ENCODE results near the gene RASSF10. TPM values are rescaled to one million over a fixed set of nuclear protein-coding genes. Genes with fewer than 3 reads are reported as not detected.

RASSF10 gene
- polyA plus RNA-seq, 1 experiment = not detected

GRCh38 chr11:13026722-13027121, 17.6 kb downstream of the RASSF10 start:
- DNase-seq (ENCODE audit: low read depth) = no peak
- no peak for TF ChIP-seq CTCF (IDR thresholded peaks at IDR 0.05; ENCODE audit: insufficient read depth, low read depth, low read length)
- ChIA-PET POLR2A (no interaction called here), CTCF (interaction anchor here (0.9 kb wide), 1 partner anchor 63 kb away, joined by 3 read pairs; no protein-coding TSS in a partner anchor)
- H3K27me3 ChIP-seq (ENCODE audit: control insufficient read depth, insufficient read depth, low read length) = peaks cover 16% of the 10 kb centered on the region
- no peaks in the 10 kb centered on the region for H3K36me3 ChIP-seq (ENCODE audit: control insufficient read depth, insufficient read depth, low read length)
- H3K4me3 ChIP-seq (ENCODE audit: low read depth, low read length) = no peak overlapping the region

- H3K4me3 ChIP-seq (ENCODE audit: low read depth, low read length) = no peak overlapping the region
- CTCF ChIA-PET = interaction anchor here (1.1 kb wide), 1 partner anchor 12 kb away, joined by 3 read pairs; no protein-coding TSS in a partner anchor
- TF ChIP-seq CTCF (IDR thresholded peaks at IDR 0.05; ENCODE audit: insufficient read depth, low read depth, low read length) = no peak
- peaks cover 15% of the 10 kb centered on the region for H3K27me3 ChIP-seq (ENCODE audit: control insufficient read depth, insufficient read depth, low read length)
- H3K36me3 ChIP-seq (ENCODE audit: control insufficient read depth, insufficient read depth, low read length) = no peaks in the 10 kb centered on the region
- no peak for DNase-seq (ENCODE audit: low read depth)
- POLR2A ChIA-PET = no interaction called here
Measured at GRCh38 chr11:13028322-13028721, 19.2 kb downstream of the RASSF10 start.

GRCh38 chr11:13029872-13030271, 20.8 kb downstream of the RASSF10 start:
- no peak for DNase-seq (ENCODE audit: low read depth)
- no peak for TF ChIP-seq CTCF (IDR thresholded peaks at IDR 0.05; ENCODE audit: insufficient read depth, low read depth, low read length)
- POLR2A ChIA-PET = no interaction called here
- Histone ChIP-seq H3K4me3 (ENCODE audit: low read depth, low read length) (no peak overlapping the region), H3K36me3 (ENCODE audit: control insufficient read depth, insufficient read depth, low read length) (no peaks in the 10 kb centered on the region), H3K27me3 (ENCODE audit: control insufficient read depth, insufficient read depth, low read length) (peaks cover 9% of the 10 kb centered on the region)
- CTCF ChIA-PET = no interaction called here

- ChIA-PET CTCF (interaction anchor here (1.2 kb wide), 1 partner anchor 10 kb away, joined by 5 read pairs; no protein-coding TSS in a partner anchor), POLR2A (no interaction called here)
- no peaks in the 10 kb centered on the region for H3K36me3 ChIP-seq (ENCODE audit: control insufficient read depth, insufficient read depth, low read length)
- no peak for DNase-seq (ENCODE audit: low read depth)
- H3K4me3 ChIP-seq (ENCODE audit: low read depth, low read length) = no peak overlapping the region
- no peak for TF ChIP-seq CTCF (IDR thresholded peaks at IDR 0.05; ENCODE audit: insufficient read depth, low read depth, low read length)
- peaks cover 12% of the 10 kb centered on the region for H3K27me3 ChIP-seq (ENCODE audit: control insufficient read depth, insufficient read depth, low read length)
Measured at GRCh38 chr11:13030857-13031256, 21.7 kb downstream of the RASSF10 start.

GRCh38 chr11:13031349-13031748, 22.2 kb downstream of the RASSF10 start:
- Histone ChIP-seq H3K4me3 (ENCODE audit: low read depth, low read length) (no peak overlapping the region), H3K27me3 (ENCODE audit: control insufficient read depth, insufficient read depth, low read length) (peaks cover 14% of the 10 kb centered on the region), H3K36me3 (ENCODE audit: control insufficient read depth, insufficient read depth, low read length) (no peaks in the 10 kb centered on the region)
- no peak for TF ChIP-seq CTCF (IDR thresholded peaks at IDR 0.05; ENCODE audit: insufficient read depth, low read depth, low read length)
- ChIA-PET CTCF (interaction anchor here (1.2 kb wide), 1 partner anchor 10 kb away, joined by 5 read pairs; no protein-coding TSS in a partner anchor), POLR2A (no interaction called here)
- no peak for DNase-seq (ENCODE audit: low read depth)

Data from BJ (cell line).